H9 (cell line): ENCODE measurements around the gene CKB. TPM values are rescaled to one million over a fixed set of nuclear protein-coding genes. Genes with fewer than 3 reads are reported as not detected.

Source experiments
- DNase-seq: peaks from one replicate; pipeline ENCODE4 v3.0.0-alpha.2; 2017
- H2AFZ ChIP-seq: one replicate; pipeline ENCODE4 v1.6.1; 2013; ENCODE audit warnings: mild to moderate bottlenecking, low read length, control low read depth, moderate library complexity
- H2AK5ac ChIP-seq: 2 replicates; pipeline ENCODE4 v1.6.1; 2013; ENCODE audit warnings: low read length, control low read depth, mixed read lengths; ENCODE audit not compliant: insufficient read length
- H2BK120ac ChIP-seq: one replicate; pipeline ENCODE4 v1.6.1; 2013; ENCODE audit warnings: low read depth, mild to moderate bottlenecking, low read length, control low read depth, inconsistent platforms; ENCODE audit not compliant: poor library complexity, severe bottlenecking
- H2BK12ac ChIP-seq: 2 replicates; pipeline ENCODE4 v1.6.1; 2013; ENCODE audit warnings: low read length, control low read depth, mixed read lengths, low read depth; ENCODE audit not compliant: insufficient read length
- H2BK15ac ChIP-seq: 2 replicates; pipeline ENCODE4 v1.6.1; 2013; ENCODE audit warnings: low read depth, low read length, control low read depth
- H2BK20ac ChIP-seq: one replicate; pipeline ENCODE4 v1.6.1; 2013; ENCODE audit warnings: low read depth, mild to moderate bottlenecking, low read length, control low read depth, inconsistent platforms; ENCODE audit not compliant: poor library complexity, severe bottlenecking
- H2BK5ac ChIP-seq: 2 replicates; pipeline ENCODE4 v1.6.1; 2013; ENCODE audit warnings: low read length, control low read depth, mixed read lengths; ENCODE audit not compliant: insufficient read length
- H3K14ac ChIP-seq: 2 replicates; pipeline ENCODE4 v1.6.1; 2013; ENCODE audit warnings: low read length, control low read depth; ENCODE audit not compliant: insufficient read depth
- H3K18ac ChIP-seq: 2 replicates; pipeline ENCODE4 v1.6.1; 2013; ENCODE audit warnings: low read depth, mild to moderate bottlenecking, mixed read lengths, low read length, control low read depth; ENCODE audit not compliant: insufficient read length
- H3K23ac ChIP-seq: 2 replicates; pipeline ENCODE4 v1.6.1; 2013; ENCODE audit warnings: low read length, control low read depth, mixed read lengths, low read depth; ENCODE audit not compliant: insufficient read length
- H3K23me2 ChIP-seq: 2 replicates; pipeline ENCODE4 v1.6.1; 2013; ENCODE audit warnings: low read depth, mild to moderate bottlenecking, mixed read lengths, low read length, control low read depth; ENCODE audit not compliant: insufficient read length, poor library complexity, severe bottlenecking
- H3K27ac ChIP-seq: 2 replicates; pipeline ENCODE4 v1.5.1; 2013; ENCODE audit warnings: low read length, control low read depth, mixed read lengths, low read depth; ENCODE audit not compliant: insufficient read length
- H3K27me3 ChIP-seq: 2 replicates; pipeline ENCODE4 v1.6.1; 2013; ENCODE audit warnings: low read length, control low read depth, inconsistent platforms; ENCODE audit not compliant: insufficient read depth
- H3K4ac ChIP-seq: 2 replicates; pipeline ENCODE4 v1.6.1; 2013; ENCODE audit warnings: low read depth, mild to moderate bottlenecking, control low read depth, inconsistent platforms, low read length, moderate library complexity
- H3K4me1 ChIP-seq: 2 replicates; pipeline ENCODE4 v1.6.1; 2013; ENCODE audit warnings: low read length, control low read depth, inconsistent platforms; ENCODE audit not compliant: insufficient read depth
- H3K4me2 ChIP-seq: 2 replicates; pipeline ENCODE4 v1.6.1; 2013; ENCODE audit warnings: low read length, control low read depth, mixed read lengths; ENCODE audit not compliant: insufficient read length, insufficient read depth
- H3K56ac ChIP-seq: 2 replicates; pipeline ENCODE4 v1.6.1; 2013; ENCODE audit warnings: low read depth, mild to moderate bottlenecking, mixed read lengths, low read length, control low read depth; ENCODE audit not compliant: insufficient read length
- H3K79me1 ChIP-seq: 2 replicates; pipeline ENCODE4 v1.6.1; 2013; ENCODE audit warnings: low read depth, mild to moderate bottlenecking, moderate library complexity, low read length, control low read depth, inconsistent platforms; ENCODE audit not compliant: insufficient read depth, poor library complexity, severe bottlenecking
- H3K79me2 ChIP-seq: 2 replicates; pipeline ENCODE4 v1.6.1; 2013; ENCODE audit warnings: low read length, control low read depth, inconsistent platforms; ENCODE audit not compliant: insufficient read depth
- H3K9ac ChIP-seq: 2 replicates; pipeline ENCODE4 v1.6.1; 2013; ENCODE audit warnings: low read length, control low read depth, mixed read lengths; ENCODE audit not compliant: insufficient read length; ENCODE audit errors: extremely low read depth
- H3K9me3 ChIP-seq: one replicate; pipeline ENCODE4 v1.6.1; 2013; ENCODE audit warnings: low read depth, low read length, inconsistent platforms; ENCODE audit not compliant: control insufficient read depth
- H3T11ph ChIP-seq: one replicate; pipeline ENCODE4 v1.6.1; 2013; ENCODE audit warnings: mild to moderate bottlenecking, low read length, control low read depth, inconsistent platforms
- H4K20me1 ChIP-seq: one replicate; pipeline ENCODE4 v1.6.1; 2013; ENCODE audit not compliant: control insufficient read depth, insufficient read length, insufficient read depth
- H4K5ac ChIP-seq: 2 replicates; pipeline ENCODE4 v1.6.1; 2013; ENCODE audit warnings: low read depth, mild to moderate bottlenecking, mixed read lengths, low read length, control low read depth; ENCODE audit not compliant: insufficient read length
- H4K8ac ChIP-seq: replicated peaks from 2 replicates; pipeline ENCODE4 v1.6.1; 2013; ENCODE audit warnings: low read length, control low read depth, mixed read lengths, low read depth; ENCODE audit not compliant: insufficient read length
- H4K91ac ChIP-seq: 2 replicates; pipeline ENCODE4 v1.6.1; 2013; ENCODE audit warnings: low read depth, mild to moderate bottlenecking, moderate library complexity, mixed read lengths, low read length, control low read depth; ENCODE audit not compliant: insufficient read length
- H3K27ac Mint-ChIP-seq, 3 experiments: 2 replicates in 2 of 3; 3 replicates in 1 of 3; pipeline ENCODE4 v1.8.0; 2020 to 2021; ENCODE audit warnings: mixed read lengths in 3 of 3, mild to moderate bottlenecking in 1 of 3, moderate library complexity in 1 of 3
- H3K27me3 Mint-ChIP-seq: 2 replicates; pipeline ENCODE4 v1.8.0; 2021; ENCODE audit warnings: low read depth, mild to moderate bottlenecking, moderate library complexity, mixed read lengths
- H3K36me3 Mint-ChIP-seq, 3 experiments: 2 replicates in 2 of 3; 3 replicates in 1 of 3; pipeline ENCODE4 v1.8.0; 2020 to 2021; ENCODE audit warnings: low read depth in 3 of 3, mixed read lengths in 3 of 3; ENCODE audit not compliant: insufficient read depth in 1 of 3
- H3K4me1 Mint-ChIP-seq, 2 experiments: 2 replicates each; pipeline ENCODE4 v1.8.0; 2020; ENCODE audit warnings: mixed read lengths in 2 of 2
- H3K4me3 Mint-ChIP-seq, 2 experiments: 2 replicates in 1 of 2; 3 replicates in 1 of 2; pipeline ENCODE4 v1.8.0; 2020 to 2021; ENCODE audit warnings: mild to moderate bottlenecking in 2 of 2, mixed read lengths in 2 of 2, moderate library complexity in 1 of 2
- H3K9me3 Mint-ChIP-seq, 2 experiments: 2 replicates in 1 of 2; 3 replicates in 1 of 2; pipeline ENCODE4 v1.8.0; 2020; ENCODE audit warnings: mild to moderate bottlenecking in 2 of 2, mixed read lengths in 2 of 2, moderate library complexity in 1 of 2
- WGBS: extraction: QIAGEN DNeasy Blood & Tissue Kit; methylation state at CpG from one replicate; pipeline ENCODE4 v1.1.7; 2013; ENCODE audit warnings: missing lambda C conversion rate, low lambda C conversion rate, mixed read lengths; ENCODE audit not compliant: insufficient read length; ENCODE audit errors: extremely low coverage; 5-methylcytosine and 5-hydroxymethylcytosine counted together
- total RNA-seq: library from RNA; stranded (reverse); gene quantifications from 2 replicates; pipeline ENCODE4 v1.2.1, GENCODE V29; 2021
- TF ChIP-seq, protein P1 (sequence below): fragments of 200-600 bp; sonication (generic); conservative IDR thresholded peaks from 3 replicates; pipeline ENCODE4 v1.8.0; 2021; ENCODE audit warnings: antibody characterized with exemption, mild to moderate bottlenecking

Gene CKB
- total RNA-seq, 1 experiment from 2014 or later = 517 TPM

DNA sequence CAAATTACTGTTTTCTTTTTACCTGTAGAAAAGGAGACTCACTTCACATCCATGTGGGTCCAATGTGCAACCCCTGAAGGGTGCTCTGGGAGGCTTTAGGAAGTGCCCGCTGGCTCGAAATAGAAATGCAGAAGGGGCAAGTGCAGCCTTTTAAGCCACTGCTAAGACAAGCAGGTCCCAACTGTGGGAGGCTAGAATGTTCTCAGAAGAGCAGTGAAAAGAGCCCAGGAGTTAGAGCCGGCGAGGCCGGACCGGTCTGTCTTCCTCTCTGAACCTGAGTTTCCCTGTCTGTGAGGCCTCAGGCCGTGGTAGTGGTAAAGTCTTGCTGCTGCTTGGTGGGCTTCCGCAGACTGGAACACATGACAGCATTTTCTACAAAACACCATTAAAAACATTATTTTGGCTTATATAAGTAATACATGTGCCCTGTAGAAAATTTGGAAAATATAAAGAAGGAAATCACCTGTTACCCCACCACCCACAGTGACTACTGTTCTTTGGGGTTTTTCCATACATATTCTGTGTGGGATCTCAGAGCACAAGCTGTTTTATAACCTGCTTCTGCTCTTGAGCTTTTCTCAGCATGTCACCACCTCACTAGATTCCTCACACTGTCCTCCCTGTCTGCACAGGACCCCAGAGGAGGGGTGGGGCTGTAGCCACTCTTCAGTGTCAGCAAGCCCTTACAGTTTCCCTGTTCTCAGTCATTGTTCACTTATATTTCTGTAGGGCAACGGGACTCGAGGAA, 6.0 kb downstream of the CKB start:
- no peak overlapping the region for H2BK15ac ChIP-seq
- Mint-ChIP-seq H3K4me3 (no peak overlapping the region; a peak in 1 of 5 replicates), H3K36me3 (peaks cover 11 to 20% (median 19%) of the 10 kb centered on the region in 3 experiments), H3K4me1 (peaks cover 13 to 33% of the 10 kb centered on the region in 2 experiments), H3K9me3 (no peaks in the 10 kb centered on the region), H3K27ac (peak overlapping the region in 2 of 3 experiments; percentile 32 to 70; a peak in 1 of 7 replicates), H3K27me3 (no peaks in the 10 kb centered on the region; the same call in 1 of the 2 replicates)
- H3K18ac ChIP-seq = no peak overlapping the region
- peaks cover 6% of the 10 kb centered on the region for H3K23me2 ChIP-seq
- H2AK5ac ChIP-seq = no peak overlapping the region
- no peak overlapping the region for H3K9ac ChIP-seq
- no peak overlapping the region for H3T11ph ChIP-seq
- H3K27me3 ChIP-seq = no peaks in the 10 kb centered on the region
- WGBS = no CpG with 5 or more reads among the region's 10 CpGs
- H3K27ac ChIP-seq = no peak overlapping the region
- no peak overlapping the region for H4K8ac ChIP-seq
- H3K14ac ChIP-seq = no peak overlapping the region
- H3K4me1 ChIP-seq = no peaks in the 10 kb centered on the region
- H4K5ac ChIP-seq = no peak overlapping the region
- no peaks in the 10 kb centered on the region for H3K79me2 ChIP-seq
- H3K4me2 ChIP-seq = no peak overlapping the region
- no peak overlapping the region for H2BK5ac ChIP-seq
- H2BK20ac ChIP-seq = no peak overlapping the region
- no peak overlapping the region for H4K91ac ChIP-seq
- DNase-seq = no peak
- peaks cover 3% of the 10 kb centered on the region for H4K20me1 ChIP-seq
- H2AFZ ChIP-seq = no peak overlapping the region
- no peak overlapping the region for H3K4ac ChIP-seq
- no peak overlapping the region for H2BK120ac ChIP-seq
- TF ChIP-seq, protein P1, sequence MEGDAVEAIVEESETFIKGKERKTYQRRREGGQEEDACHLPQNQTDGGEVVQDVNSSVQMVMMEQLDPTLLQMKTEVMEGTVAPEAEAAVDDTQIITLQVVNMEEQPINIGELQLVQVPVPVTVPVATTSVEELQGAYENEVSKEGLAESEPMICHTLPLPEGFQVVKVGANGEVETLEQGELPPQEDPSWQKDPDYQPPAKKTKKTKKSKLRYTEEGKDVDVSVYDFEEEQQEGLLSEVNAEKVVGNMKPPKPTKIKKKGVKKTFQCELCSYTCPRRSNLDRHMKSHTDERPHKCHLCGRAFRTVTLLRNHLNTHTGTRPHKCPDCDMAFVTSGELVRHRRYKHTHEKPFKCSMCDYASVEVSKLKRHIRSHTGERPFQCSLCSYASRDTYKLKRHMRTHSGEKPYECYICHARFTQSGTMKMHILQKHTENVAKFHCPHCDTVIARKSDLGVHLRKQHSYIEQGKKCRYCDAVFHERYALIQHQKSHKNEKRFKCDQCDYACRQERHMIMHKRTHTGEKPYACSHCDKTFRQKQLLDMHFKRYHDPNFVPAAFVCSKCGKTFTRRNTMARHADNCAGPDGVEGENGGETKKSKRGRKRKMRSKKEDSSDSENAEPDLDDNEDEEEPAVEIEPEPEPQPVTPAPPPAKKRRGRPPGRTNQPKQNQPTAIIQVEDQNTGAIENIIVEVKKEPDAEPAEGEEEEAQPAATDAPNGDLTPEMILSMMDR = no peak
- no peak overlapping the region for H3K56ac ChIP-seq
- no peak overlapping the region for H3K23ac ChIP-seq
- no peaks in the 10 kb centered on the region for H3K79me1 ChIP-seq
- H2BK12ac ChIP-seq = no peak overlapping the region
- no peaks in the 10 kb centered on the region for H3K9me3 ChIP-seq
